NCI-H2227 treated with DMSO at 0.1 percent for 48 hours (cell line): ENCODE results near the gene PRAMEF20.

Source experiments
- DNase-seq: peaks from one replicate; lab custom pipeline; 2025; lab: John Stamatoyannopoulos, UW

Gene PRAMEF20

DNA sequence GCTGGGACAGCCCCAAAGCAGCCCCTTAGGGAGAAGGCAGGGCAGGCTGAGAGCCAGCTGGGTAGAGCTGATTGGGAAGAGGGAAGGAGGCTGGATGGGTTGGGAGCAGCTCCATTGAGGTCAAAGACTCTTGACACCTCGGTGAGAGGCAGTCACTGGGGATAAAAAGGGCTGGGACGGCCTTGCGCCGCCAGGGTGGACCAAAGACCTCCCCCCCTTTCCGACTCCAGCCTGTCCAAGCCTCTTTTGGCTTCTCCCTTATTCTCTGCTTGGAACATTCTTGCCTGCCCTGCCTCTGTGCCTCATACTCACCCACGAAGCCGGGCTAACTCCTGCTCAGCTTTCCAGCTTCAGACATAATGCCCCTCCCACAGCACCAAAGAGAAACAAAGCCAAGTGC is 52.4 kb downstream of the PRAMEF20 start:
- DNase-seq = no peak

DNA sequence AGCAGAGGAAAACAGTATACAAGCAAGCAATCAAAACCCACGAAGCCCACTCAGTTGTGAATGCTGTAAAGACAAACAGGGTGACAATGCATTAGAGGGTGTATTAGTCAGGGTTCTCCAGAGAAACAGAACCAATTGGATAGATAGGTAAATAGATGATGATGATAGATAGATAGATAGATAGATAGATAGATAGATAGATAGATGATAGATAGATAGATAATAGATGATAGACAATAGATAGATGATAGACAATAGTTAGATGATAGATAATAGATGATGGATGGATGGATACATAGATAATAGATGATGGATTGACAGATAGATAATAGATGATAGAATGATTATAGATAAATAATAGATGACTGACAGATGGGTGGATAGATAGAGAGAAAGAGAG is 55.3 kb downstream of the PRAMEF20 start:
- DNase-seq = no peak

DNA sequence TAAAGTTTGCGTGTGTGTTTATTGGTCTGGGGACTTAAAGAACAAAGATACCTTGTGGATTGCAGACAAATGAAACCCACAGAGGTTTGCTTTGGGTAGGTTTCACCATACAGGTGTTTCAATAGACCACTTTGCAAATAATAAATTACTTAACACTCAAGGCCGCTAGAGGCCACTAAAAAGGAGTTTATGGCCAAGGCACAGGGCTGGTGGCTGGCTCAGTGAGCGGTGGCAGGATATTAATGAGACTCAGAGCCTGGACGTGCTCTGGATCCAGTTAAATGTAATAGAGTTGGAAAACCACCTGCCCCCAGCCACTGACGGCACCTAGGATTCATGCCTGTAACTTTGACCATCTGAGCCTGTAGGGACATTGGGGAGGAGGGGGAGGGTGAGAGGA is 59.1 kb downstream of the PRAMEF20 start:
- DNase-seq = no peak
